Cardiac fibroblast (primary cell): ENCODE measurements around the gene CACNG3.
"Not testable (repeated sequence)": the region's sequence is repeated elsewhere in the genome, so short reads cannot be mapped to it uniquely, and the experiment has no call there.

Source experiments
- DNase-seq, 2 donors: peaks; one replicate each; pipeline versions ENCODE4 v3.0.0 to v3.0.0-alpha.2; 2010; ENCODE audit warnings: low read depth in 2 of 2
- H3K4me3 ChIP-seq, 2 donors: replicated peaks in 1 of 2; 1 replicate in 1 of 2; 2 replicates in 1 of 2; pipeline ENCODE4 v1.5.1; 2011; ENCODE audit warnings: low read depth in 2 of 2, low read length in 2 of 2, mild to moderate bottlenecking in 2 of 2, moderate library complexity in 1 of 2
- CTCF ChIP-seq: IDR thresholded peaks from one replicate; pipeline ENCODE4 v1.5.1; 2011; ENCODE audit warnings: low read depth, mild to moderate bottlenecking, low read length, inconsistent platforms

The CACNG3 gene

DNA sequence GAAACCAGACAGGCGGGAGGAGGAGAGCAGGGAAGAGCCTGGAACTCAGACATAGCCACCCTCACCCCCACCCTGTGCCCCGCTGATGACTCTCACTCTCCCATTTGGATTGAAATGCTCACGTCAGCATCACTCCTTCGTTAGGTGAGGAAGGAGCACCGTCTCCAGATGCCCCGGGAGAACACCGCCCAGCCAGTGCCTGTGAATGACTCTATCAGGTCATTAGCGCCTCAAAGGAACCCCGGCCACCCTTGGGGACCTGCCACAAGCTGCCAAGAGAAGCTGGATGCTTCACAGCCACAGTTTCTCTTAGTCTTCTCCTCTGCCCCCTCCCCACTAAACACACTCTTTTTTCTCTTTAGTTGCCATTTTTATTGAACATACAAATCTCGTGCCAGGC is 66.0 kb downstream of the CACNG3 start:
- no peak overlapping the region for H3K4me3 ChIP-seq
- TF ChIP-seq CTCF = no peak
- no peak for DNase-seq

- TF ChIP-seq CTCF = no peak
- DNase-seq = no peak
These were observed 68.3 kb downstream of the CACNG3 start for GRCh38 chr16:24324421-24324820.

DNA sequence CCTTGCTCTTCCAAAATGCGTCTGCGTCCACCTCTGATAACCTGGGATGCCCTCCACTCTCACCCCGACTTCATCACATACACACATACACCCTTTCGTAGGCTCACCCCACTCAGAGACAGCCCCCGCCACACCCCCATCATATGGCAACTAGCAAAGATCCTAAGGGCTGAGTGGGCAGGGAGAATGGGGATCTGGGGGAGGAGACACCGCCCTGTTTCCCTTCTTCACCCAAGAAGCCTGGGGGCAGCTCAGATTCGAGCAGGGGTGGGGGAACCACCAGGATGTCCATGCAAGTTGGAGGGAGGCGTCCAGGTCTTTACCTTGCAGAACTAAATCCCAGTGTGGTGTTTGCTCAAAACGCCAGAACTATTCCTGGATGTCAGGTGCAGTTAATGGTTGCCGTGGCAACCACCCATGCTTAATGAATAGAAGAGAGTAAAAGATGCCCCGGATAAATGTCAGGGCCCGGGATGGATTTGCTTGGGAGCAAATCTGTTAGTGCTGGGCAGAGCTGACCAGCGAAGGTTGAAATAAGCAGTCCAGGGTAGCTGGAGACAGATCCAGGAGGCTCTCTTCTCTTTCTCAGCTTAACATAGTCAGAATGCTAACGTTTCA is 72.8 kb downstream of the CACNG3 start:
- DNase-seq = no peak
- no peak for TF ChIP-seq CTCF
- no peak overlapping the region for H3K4me3 ChIP-seq

More at GRCh38 chr16:24324421-24324820, 68.3 kb downstream of the CACNG3 start:
- no peak overlapping the region for H3K4me3 ChIP-seq

DNA sequence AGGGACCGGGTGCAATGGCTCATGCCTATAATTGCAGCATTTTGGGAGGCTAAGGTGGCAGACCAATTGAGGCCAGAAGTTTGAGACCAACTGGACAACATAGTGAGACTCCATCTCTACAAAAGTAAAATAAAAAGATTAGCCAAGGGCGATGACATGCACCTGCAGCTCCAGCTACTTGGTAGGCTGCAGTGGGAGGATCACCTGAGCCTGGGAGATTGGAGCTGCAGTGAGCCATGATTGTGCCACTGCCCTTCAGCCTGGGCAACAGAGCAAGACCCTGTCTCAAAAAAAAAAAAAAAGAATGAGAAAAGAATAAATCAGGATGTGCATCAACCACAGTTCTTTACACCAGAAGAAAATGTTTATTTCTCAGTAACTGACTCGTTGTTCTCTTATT is 76.0 kb downstream of the CACNG3 start:
- no peak for DNase-seq
- TF ChIP-seq CTCF = no peak
- no peak overlapping the region for H3K4me3 ChIP-seq

- TF ChIP-seq CTCF = no peak
These were observed 76.5 kb downstream of the CACNG3 start for GRCh38 chr16:24332582-24333090.

GRCh38 chr16:24336491-24336890 is 80.4 kb downstream of the CACNG3 start:
- TF ChIP-seq CTCF = no peak

More at GRCh38 chr16:24332582-24333090, 76.5 kb downstream of the CACNG3 start:
- no peak for DNase-seq
- H3K4me3 ChIP-seq = no peak overlapping the region

DNA sequence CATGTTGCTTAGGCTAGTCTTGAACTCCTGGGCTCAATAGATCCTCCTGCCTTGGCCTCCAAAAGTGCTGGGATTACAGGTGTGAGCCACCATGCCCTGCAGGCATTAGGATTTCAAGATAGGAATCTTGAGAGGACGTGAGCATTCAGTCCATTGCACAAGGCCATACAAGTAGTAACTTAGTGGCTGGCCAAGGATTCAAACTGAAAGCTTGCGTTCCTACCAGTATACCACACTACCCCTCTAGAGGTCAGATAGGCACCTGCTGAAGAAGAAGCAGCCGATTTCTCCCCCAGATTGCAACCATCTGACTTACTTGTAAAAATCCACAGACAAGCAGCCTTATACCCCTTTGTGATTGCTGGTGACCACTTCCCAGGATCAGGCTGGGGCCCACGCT is 80.9 kb downstream of the CACNG3 start:
- no peak for TF ChIP-seq CTCF
- DNase-seq = no peak
- no peak overlapping the region for H3K4me3 ChIP-seq

More at GRCh38 chr16:24336491-24336890, 80.4 kb downstream of the CACNG3 start:
- DNase-seq = no peak
- H3K4me3 ChIP-seq = no peak overlapping the region

DNA sequence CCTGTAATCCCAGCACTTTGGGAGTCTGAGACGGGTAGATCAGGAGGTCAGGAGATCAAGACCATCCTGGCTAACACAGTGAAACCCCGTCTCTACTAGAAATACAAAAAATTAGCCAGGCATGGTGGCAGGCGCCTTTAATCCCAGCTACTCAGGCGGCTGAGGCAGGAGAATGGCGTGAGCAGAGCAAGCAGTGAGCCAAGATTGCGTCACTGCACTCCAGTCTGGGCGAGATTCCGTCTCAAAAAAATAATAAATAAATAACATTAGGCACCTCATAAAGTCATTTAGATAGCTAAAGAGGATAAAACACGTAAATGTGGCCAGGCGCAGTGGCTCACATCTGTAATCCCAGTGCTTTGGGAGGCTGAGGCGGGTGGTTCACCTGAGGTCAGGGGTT is 87.7 kb downstream of the CACNG3 start:
- DNase-seq, H3K4me3 ChIP-seq: not testable (repeated sequence)
